CMK (cell line): ENCODE results near the gene PDE6D.
"Not testable (repeated sequence)": the region's sequence is repeated elsewhere in the genome, so short reads cannot be mapped to it uniquely, and the experiment has no call there.

Experiments
- DNase-seq: peaks from one replicate; pipeline ENCODE4 v3.0.0-alpha.2; 2010; ENCODE audit warnings: low read depth

Gene PDE6D

DNA sequence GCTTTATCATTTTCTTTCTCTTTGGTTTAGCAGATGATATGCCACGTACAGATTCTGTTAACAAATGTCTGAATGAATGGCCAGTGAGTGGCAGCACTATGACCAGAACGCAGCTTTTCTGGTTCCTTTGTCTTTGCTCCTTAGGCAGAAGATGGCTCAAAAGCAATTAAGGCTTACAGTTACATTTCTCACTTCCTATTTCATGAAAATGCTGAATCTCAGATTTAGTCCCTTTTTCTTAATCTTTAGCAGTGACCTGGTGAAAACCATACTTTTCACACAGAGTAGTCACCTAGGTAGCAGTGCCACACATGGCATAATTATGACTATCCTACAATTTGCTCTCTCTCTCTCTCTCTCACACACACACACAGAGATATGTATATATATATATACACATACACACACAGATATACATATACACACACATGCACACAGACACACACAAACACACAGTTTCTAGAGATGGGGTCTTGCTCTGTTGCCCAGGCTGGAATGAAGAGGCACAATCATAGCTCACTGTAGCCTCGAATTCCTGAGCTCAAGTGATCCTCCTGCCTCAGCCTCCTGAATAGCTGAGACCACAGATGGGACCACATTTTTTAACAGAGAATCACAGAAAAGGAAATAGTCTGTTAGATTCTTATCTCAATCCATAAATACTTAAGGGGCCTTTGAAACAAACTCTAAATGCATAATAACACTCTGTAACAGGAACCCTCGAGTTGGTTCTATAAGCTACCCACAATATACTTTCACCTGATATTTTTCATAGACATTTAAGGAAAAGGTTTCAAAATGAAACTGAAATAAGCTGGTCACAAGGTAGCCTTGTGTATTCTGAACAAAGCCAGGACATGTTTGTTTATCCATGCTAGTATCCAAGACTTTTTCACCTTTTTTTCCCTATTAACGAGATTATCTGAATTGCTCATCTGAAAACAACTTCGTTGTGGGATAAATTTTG, 11.6 kb downstream of the PDE6D start:
- no peak for DNase-seq

GRCh38 chr2:231765496-231765929, 15.6 kb downstream of the PDE6D start:
- DNase-seq, result no peak

GRCh38 chr2:231764760-231765159, 16.3 kb downstream of the PDE6D start:
- DNase-seq, result no peak

- no peak for DNase-seq
Measured at GRCh38 chr2:231764124-231764523, 17.0 kb downstream of the PDE6D start.

DNA sequence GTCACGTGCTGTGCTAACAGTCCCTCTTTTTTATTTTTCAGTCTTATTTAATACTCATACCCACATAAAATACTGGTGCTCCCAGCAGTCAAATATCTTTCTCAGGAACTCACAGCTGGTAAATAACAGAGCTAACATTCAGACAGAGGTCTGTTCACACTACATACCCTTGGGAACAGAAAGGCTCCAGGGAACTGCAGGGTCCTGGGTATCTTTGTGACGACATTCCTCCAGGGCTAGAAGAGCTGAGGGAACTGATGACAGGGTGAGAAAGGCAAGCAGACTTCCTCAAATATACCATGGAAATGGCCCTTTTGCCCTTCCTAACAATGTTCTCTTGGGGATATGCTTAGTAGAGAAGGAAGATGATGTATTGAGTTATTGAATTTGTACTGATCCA, 19.3 kb downstream of the PDE6D start:
- DNase-seq, result no peak

DNA sequence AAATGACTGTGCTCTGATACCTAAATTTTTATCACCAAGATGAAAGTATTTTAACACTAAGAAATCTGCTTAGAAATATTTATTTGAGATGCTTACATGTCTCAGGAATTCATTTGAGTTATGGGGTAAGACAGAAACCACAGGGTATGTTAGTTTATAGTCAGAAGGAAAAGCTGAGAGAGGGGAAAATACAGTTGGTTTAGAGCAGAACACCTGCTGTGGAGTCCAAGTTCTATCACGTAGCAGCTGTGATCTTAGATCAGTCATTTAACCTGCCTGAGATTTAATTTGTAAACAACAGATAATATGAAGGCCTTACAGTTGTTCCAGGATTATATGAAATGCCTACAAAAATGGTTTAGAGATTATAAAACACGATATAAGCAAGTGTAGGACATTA, 29.0 kb downstream of the PDE6D start:
- DNase-seq, result no peak

GRCh38 chr2:231751042-231751815, 29.9 kb downstream of the PDE6D start:
- DNase-seq, result no peak

- not testable (repeated sequence) for DNase-seq
Measured at GRCh38 chr2:231749016-231749415, 32.1 kb downstream of the PDE6D start.

DNA sequence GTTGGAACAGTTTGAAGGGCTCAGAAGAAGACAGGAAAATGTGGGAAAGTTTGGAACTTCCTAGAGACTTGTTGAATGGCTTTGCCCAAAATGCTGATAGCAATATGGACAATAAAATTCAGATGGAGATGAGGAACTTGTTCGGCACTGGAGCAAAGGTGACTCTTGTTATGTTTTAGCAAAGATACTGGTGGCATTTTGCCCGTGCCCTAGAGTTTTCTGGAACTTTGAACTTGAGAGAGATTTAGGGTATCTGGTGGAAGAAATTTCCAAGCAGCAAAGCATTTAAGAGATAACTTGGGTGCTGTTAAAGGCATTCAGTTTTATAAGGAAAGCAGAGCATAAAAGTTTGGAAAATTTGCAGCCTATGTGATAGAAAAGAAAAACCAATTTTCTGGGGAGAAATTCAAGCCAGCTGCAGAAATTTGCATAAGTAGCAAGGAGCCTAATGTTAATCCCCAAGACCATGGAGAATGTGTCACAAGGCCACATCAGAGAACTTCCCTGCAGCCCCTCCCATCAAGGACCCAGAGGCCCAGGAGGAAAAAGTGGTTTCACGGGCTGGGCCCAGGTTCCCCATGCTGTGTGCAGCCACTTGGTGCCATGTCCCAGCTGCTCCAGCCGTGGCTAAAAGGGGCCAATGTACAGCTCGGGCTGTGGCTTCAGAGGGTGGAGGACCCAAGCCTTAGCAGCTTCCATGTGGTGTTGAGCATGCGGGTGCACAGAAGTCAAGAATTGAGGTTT, 32.8 kb downstream of the PDE6D start:
- not testable (repeated sequence) for DNase-seq

- DNase-seq, result no peak
Measured at GRCh38 chr2:231745303-231746038, 35.6 kb downstream of the PDE6D start.

DNA sequence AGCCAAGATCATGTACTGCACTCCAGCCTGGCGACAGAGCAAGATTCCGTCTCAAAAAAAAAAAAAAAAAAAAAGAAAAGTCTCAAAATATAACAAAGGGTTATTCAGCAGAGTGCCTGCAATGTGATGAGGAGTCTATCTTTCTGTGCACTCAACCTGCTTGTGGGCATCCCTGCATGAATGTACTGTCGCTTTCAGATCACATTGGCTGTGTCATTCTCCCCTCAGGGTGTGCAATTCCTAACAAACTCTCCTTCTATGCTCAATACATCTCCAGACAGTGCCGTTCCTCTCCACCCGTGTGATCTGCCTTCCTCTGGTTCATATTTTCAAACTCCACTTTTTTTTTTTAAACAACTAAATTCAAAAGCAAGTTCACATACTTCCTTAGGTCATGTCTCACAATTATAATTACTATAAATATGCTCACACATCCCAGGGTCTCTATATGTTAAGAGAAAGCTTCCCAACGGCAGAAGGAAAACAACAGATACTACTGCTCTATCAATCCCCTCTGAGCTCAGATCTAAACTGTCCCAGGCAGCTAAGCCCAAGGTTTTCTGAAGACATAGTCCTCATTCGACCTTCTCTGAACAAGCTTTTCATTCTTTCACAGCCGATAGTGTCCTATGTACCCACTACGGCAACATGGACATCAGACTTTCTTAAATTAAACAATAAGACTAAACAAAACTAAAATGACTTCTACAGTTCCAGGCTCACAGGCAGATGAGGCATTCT, 37.5 kb downstream of the PDE6D start:
- no peak for DNase-seq

GRCh38 chr2:231737761-231738160, 43.3 kb downstream of the PDE6D start:
- DNase-seq, result no peak

DNA sequence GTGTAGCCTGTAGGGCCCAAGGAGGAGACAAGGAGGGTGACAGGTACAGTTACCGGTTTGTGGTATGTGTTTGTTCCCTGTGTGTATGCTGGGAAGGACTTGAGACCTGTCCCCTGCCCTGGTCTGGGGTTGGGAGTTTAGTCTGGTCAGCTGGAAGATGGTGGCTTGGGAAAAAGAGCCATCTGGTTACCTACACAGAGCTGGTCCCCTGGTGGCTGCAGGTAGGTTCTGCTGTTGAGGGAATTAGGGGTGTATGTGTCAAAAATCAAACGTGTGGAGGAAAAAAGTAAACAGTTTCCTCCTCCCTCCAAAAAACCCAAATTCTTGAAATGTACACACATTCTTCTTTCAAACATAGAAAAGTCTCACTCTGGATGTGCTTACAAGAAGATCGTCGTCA, 48.5 kb downstream of the PDE6D start:
- no peak for DNase-seq

- no peak for DNase-seq
Measured at GRCh38 chr2:231727621-231728020, 53.5 kb downstream of the PDE6D start.

- no peak for DNase-seq
Measured at GRCh38 chr2:231726276-231726675, 54.8 kb downstream of the PDE6D start.

DNA sequence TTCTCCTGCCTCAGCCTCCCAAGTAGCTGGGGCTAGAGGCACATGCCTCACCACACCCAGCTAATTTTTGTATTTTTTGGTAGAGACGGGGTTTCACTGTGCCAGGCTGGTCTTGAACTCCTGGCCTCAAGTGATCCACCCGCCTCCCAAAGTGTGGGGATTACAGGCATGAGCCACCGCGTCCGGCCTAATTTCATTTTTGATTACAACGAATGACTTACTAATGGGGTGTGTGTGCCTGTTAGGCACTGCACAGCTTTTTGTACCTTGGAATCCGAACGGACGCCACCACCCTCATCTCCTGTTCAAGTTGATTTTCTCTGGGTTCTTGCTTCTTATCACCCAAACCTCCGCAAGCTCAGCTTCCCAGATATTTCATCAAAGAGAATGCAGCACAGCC, 55.6 kb downstream of the PDE6D start:
- no peak for DNase-seq

DNA sequence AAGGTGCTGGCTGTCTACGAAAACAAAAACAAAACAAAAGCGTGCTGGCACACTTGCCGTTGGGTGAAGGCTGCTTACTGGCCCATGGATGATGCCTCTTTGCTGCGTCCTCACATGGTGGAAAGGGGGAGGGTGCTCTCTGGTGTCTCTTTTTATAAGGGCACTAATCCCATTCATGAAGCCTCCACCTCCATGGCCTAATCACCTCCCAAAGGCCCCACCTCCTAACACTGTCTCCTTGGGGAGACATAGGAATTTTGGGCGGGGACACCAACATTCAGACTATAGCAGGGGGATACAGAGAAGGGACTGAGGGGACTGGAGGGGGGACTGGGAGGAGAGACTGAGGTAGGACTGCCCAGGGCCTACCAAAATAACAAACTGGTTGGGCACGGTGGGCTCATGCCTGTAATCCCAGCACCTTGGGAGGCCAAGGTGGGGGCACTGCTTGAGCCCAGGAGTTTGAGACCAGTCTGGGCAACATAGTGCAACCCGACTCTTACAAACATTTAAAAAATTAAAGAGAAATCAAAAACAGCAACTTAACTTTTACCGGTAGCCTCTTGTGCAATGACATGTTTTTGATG, 58.3 kb downstream of the PDE6D start:
- DNase-seq, result no peak

- DNase-seq, result no peak
Measured at GRCh38 chr2:231720987-231721966, 59.8 kb downstream of the PDE6D start.

GRCh38 chr2:231720292-231720986, 60.6 kb downstream of the PDE6D start:
- DNase-seq, result no peak
